Caco-2 (cell line): Measurements from ENCODE around the gene UTS2R. TPM values are rescaled to one million over a fixed set of nuclear protein-coding genes. Genes with fewer than 3 reads are reported as not detected.
"Not testable (repeated sequence)": the region's sequence is repeated elsewhere in the genome, so short reads cannot be mapped to it uniquely, and the experiment has no call there.

Source experiments
- BruUV-seq: library from RNA; stranded (reverse); fragments of 400-500 nt; replicated peaks from 2 replicates; lab custom pipeline; 2021; lab: Mats Ljungman, UMichigan
- CTCF ChIA-PET: fragments of 300-600 bp; sonication (Branson Sonifier 250); formaldehyde crosslinking; loops from one replicate; lab custom pipeline; 2022; ENCODE audit warnings: antibody characterized with exemption; lab: Charles Lee
- POLR2A ChIA-PET: fragments of 300-600 bp; sonication (Branson Sonifier 250); formaldehyde crosslinking; loops from one replicate; lab custom pipeline; 2022; ENCODE audit warnings: antibody characterized with exemption; lab: Charles Lee
- DNase-seq, 2 experiments: peaks; one replicate each; pipeline versions ENCODE4 v3.0.0 to v3.0.0-alpha.2; 2020 to 2022
- H3K27me3 ChIP-seq: replicated peaks from 2 replicates; pipeline ENCODE4 v1.6.0; 2011; ENCODE audit warnings: low read length; ENCODE audit not compliant: control insufficient read depth, insufficient read depth
- H3K36me3 ChIP-seq: 2 replicates; pipeline ENCODE4 v1.5.1; 2011; ENCODE audit warnings: low read length; ENCODE audit not compliant: control insufficient read depth, insufficient read depth
- H3K4me1 ChIP-seq: fragments of 250-450 bp; sonication (Bioruptor Pico); 2 replicates; pipeline ENCODE4 v1.5.1; 2020; ENCODE audit warnings: mild to moderate bottlenecking
- H3K4me3 ChIP-seq: 2 replicates; pipeline ENCODE4 v1.5.1; 2011; ENCODE audit warnings: low read depth, mild to moderate bottlenecking, control low read depth, low read length
- H3K9me3 ChIP-seq: fragments of 250-450 bp; sonication (Bioruptor Pico); 2 replicates; pipeline ENCODE4 v1.5.1; 2020; ENCODE audit warnings: mild to moderate bottlenecking, moderate library complexity
- H3K27ac Mint-ChIP-seq: one replicate; pipeline ENCODE4 v1.8.0; 2022; ENCODE audit warnings: mixed read lengths; ENCODE audit not compliant: unreplicated experiment
- H3K27me3 Mint-ChIP-seq: one replicate; pipeline ENCODE4 v1.8.0; 2022; ENCODE audit warnings: mixed read lengths; ENCODE audit not compliant: insufficient read depth, unreplicated experiment
- H3K36me3 Mint-ChIP-seq: one replicate; pipeline ENCODE4 v1.8.0; 2022; ENCODE audit warnings: mild to moderate bottlenecking, mixed read lengths; ENCODE audit not compliant: insufficient read depth, unreplicated experiment
- H3K4me1 Mint-ChIP-seq: one replicate; pipeline ENCODE4 v1.8.0; 2022; ENCODE audit warnings: low read depth, mixed read lengths; ENCODE audit not compliant: unreplicated experiment
- H3K4me3 Mint-ChIP-seq: one replicate; pipeline ENCODE4 v1.8.0; 2022; ENCODE audit warnings: mild to moderate bottlenecking, moderate library complexity, mixed read lengths; ENCODE audit not compliant: unreplicated experiment
- H3K9me3 Mint-ChIP-seq: one replicate; pipeline ENCODE4 v1.8.0; 2022; ENCODE audit warnings: mixed read lengths; ENCODE audit not compliant: unreplicated experiment
- intact Hi-C: fragments of 100-400 bp; cut with micrococcal nuclease; formaldehyde crosslinking; loops from one replicate; pipeline ENCODE4 v1.10.0; 2022; ENCODE audit not compliant: unreplicated experiment
- total RNA-seq: library from RNA; stranded (reverse); gene quantifications from 2 replicates; pipeline ENCODE4 v1.2.3, GENCODE V29; 2022
- TF ChIP-seq, protein P1 (sequence below), 2 experiments: fragments of 200-600 bp in 1 of 2; IDR thresholded peaks; 1 replicate in 1 of 2; 2 replicates in 1 of 2; pipeline versions ENCODE4 v1.5.1 to v1.8.0; 2011 to 2022; ENCODE audit warnings: antibody characterized with exemption in 1 of 2, control low read depth in 1 of 2, inconsistent platforms in 1 of 2, low read depth in 1 of 2, low read length in 1 of 2, mild to moderate bottlenecking in 1 of 2, moderate library complexity in 1 of 2; ENCODE audit not compliant: insufficient read depth in 1 of 2, severe bottlenecking in 1 of 2, unreplicated experiment in 1 of 2

UTS2R gene
- total RNA-seq, 1 experiment from 2014 or later, result 0.66 TPM

DNA sequence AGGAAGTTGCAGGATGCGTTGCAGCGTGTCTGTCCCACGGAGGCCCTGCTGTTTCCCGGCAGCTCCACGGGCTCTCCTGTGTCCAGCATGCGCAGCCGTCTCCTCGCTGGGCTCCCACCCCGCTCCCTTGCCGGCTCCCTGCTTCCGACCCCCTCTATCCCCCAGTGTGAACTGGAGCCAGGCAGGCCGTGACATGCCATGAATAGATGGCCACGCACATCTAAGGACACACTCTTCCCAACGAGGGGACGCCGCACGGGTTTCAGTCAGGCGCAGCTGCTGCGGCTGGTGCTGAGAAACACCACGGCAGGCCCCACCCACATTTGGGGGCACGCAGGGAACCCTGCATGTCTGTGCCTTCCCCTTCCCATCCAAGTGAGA lies 37.4 kb downstream of the UTS2R start:
- no peak for DNase-seq
- Mint-ChIP-seq H3K36me3 (peaks cover 4% of the 10 kb centered on the region), H3K4me3 (no peak overlapping the region), H3K27ac (no peak overlapping the region), H3K27me3 (no peaks in the 10 kb centered on the region), H3K9me3 (no peaks in the 10 kb centered on the region), H3K4me1 (no peaks in the 10 kb centered on the region)
- ChIA-PET POLR2A (no interaction called here), CTCF (no interaction called here)
- intact Hi-C loops, result no loop called here
- no peaks in the 10 kb centered on the region; the same call in 1 of the 2 replicates for H3K36me3 ChIP-seq
- TF ChIP-seq, protein P1, sequence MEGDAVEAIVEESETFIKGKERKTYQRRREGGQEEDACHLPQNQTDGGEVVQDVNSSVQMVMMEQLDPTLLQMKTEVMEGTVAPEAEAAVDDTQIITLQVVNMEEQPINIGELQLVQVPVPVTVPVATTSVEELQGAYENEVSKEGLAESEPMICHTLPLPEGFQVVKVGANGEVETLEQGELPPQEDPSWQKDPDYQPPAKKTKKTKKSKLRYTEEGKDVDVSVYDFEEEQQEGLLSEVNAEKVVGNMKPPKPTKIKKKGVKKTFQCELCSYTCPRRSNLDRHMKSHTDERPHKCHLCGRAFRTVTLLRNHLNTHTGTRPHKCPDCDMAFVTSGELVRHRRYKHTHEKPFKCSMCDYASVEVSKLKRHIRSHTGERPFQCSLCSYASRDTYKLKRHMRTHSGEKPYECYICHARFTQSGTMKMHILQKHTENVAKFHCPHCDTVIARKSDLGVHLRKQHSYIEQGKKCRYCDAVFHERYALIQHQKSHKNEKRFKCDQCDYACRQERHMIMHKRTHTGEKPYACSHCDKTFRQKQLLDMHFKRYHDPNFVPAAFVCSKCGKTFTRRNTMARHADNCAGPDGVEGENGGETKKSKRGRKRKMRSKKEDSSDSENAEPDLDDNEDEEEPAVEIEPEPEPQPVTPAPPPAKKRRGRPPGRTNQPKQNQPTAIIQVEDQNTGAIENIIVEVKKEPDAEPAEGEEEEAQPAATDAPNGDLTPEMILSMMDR (IDR thresholded peaks at IDR 0.05; ENCODE audit: insufficient read depth in 1 of 2, low read depth in 1 of 2, low read length in 1 of 2, severe bottlenecking in 1 of 2, unreplicated experiment in 1 of 2), result no peak
- H3K27me3 ChIP-seq, result no peaks in the 10 kb centered on the region
- no peaks in the 10 kb centered on the region for H3K4me1 ChIP-seq
- no peak overlapping the region for H3K4me3 ChIP-seq
- no TSS peak for BruUV-seq
- no peaks in the 10 kb centered on the region for H3K9me3 ChIP-seq

GRCh38 chr17:82410014-82410716 lies 38.6 kb downstream of the UTS2R start:
- intact Hi-C loops, result loop anchor here (5.0 kb wide), 1 partner anchor 58 kb away; no protein-coding TSS in a partner anchor
- CTCF ChIA-PET, result no interaction called here
- POLR2A ChIA-PET, result no interaction called here
- Histone ChIP-seq H3K4me3 (no peak overlapping the region), H3K4me1 (no peaks in the 10 kb centered on the region), H3K27me3 (no peaks in the 10 kb centered on the region), H3K9me3 (no peaks in the 10 kb centered on the region), H3K36me3 (no peaks in the 10 kb centered on the region; the same call in 1 of the 2 replicates)
- Mint-ChIP-seq H3K27me3 (no peaks in the 10 kb centered on the region), H3K4me1 (no peaks in the 10 kb centered on the region), H3K4me3 (no peak overlapping the region), H3K36me3 (no peaks in the 10 kb centered on the region), H3K27ac (no peak overlapping the region), H3K9me3 (no peaks in the 10 kb centered on the region)
- TF ChIP-seq, protein P1 (IDR thresholded peaks at IDR 0.05; ENCODE audit: insufficient read depth in 1 of 2, low read depth in 1 of 2, low read length in 1 of 2, severe bottlenecking in 1 of 2, unreplicated experiment in 1 of 2), result no peak
- BruUV-seq, result no TSS peak
- no peak for DNase-seq

- Mint-ChIP-seq H3K36me3 (no peaks in the 10 kb centered on the region), H3K27ac (no peak overlapping the region), H3K4me1 (no peaks in the 10 kb centered on the region), H3K4me3 (no peak overlapping the region), H3K9me3 (no peaks in the 10 kb centered on the region), H3K27me3 (no peaks in the 10 kb centered on the region)
- intact Hi-C loops, result loop anchor here (5.0 kb wide), 1 partner anchor 59 kb away; no protein-coding TSS in a partner anchor
- no TSS peak for BruUV-seq
- H3K4me3 ChIP-seq, result no peak overlapping the region
- no peak for DNase-seq
- no peaks in the 10 kb centered on the region for H3K27me3 ChIP-seq
- H3K4me1 ChIP-seq, result no peaks in the 10 kb centered on the region
- H3K9me3 ChIP-seq, result no peaks in the 10 kb centered on the region
- CTCF ChIA-PET, result no interaction called here
- H3K36me3 ChIP-seq, result peaks cover 2% of the 10 kb centered on the region; the same call in 1 of the 2 replicates
- POLR2A ChIA-PET, result no interaction called here
- TF ChIP-seq, protein P1 (IDR thresholded peaks at IDR 0.05; ENCODE audit: insufficient read depth in 1 of 2, low read depth in 1 of 2, low read length in 1 of 2, severe bottlenecking in 1 of 2, unreplicated experiment in 1 of 2), result no peak
Observed at GRCh38 chr17:82411396-82412053, 40.0 kb downstream of the UTS2R start.

DNA sequence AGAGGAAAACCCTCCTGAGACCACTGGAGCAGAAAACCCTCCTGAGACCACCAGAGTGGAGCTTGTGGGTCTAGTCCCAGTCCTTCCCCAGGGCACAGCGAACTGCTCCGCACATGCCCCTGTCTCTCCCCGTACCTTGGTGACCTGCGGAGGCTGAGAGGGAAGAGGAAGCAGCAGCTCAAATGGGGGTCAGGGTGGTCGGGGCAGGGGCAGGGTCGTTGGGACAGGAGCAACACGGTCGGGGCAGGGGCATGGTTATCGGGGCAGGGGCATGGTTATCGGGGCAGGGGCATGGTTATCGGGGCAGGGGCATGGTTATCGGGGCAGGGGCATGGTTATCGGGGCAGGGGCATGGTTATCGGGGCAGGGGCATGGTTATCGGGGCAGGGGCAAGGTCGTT lies 40.5 kb downstream of the UTS2R start:
- BruUV-seq, H3K36me3 Mint-ChIP-seq, H3K4me3 Mint-ChIP-seq, H3K36me3 ChIP-seq, H3K4me1 Mint-ChIP-seq, H3K4me1 ChIP-seq, DNase-seq, POLR2A ChIA-PET, H3K9me3 Mint-ChIP-seq, H3K27ac Mint-ChIP-seq, H3K27me3 ChIP-seq, CTCF ChIA-PET, H3K27me3 Mint-ChIP-seq, H3K9me3 ChIP-seq, H3K4me3 ChIP-seq: not testable (repeated sequence)
- intact Hi-C loops, result loop anchor here (5.0 kb wide), 1 partner anchor 60 kb away; no protein-coding TSS in a partner anchor
